Right atrium auricular region (tissue), 2 donors: ENCODE measurements around the gene SERINC1. TPM values are rescaled to one million over a fixed set of nuclear protein-coding genes. Genes with fewer than 3 reads are reported as not detected.

Experiments used
- DNase-seq: peaks from one replicate; pipeline ENCODE4 v3.0.0-alpha.2; 2019; ENCODE audit warnings: low spot score
- H3K27ac ChIP-seq, 2 donors: fragments of 200-600 bp; sonication (generic); 1 replicate in 1 of 2; 2 replicates in 1 of 2; pipeline ENCODE4 v1.5.1; 2016 to 2019
- H3K27me3 ChIP-seq, 2 donors: fragments of 200-600 bp; sonication (generic); one replicate each; pipeline versions ENCODE4 v1.5.1 to v1.6.0; 2017 to 2019
- H3K36me3 ChIP-seq: fragments of 200-600 bp; sonication (generic); one replicate; pipeline ENCODE4 v1.5.1; 2016
- H3K4me1 ChIP-seq, 2 donors: fragments of 200-600 bp; sonication (generic); one replicate each; pipeline versions ENCODE4 v1.5.1 to v1.6.0; 2017 to 2019
- H3K4me3 ChIP-seq, 2 donors: fragments of 200-600 bp; sonication (generic); 1 replicate in 1 of 2; 2 replicates in 1 of 2; pipeline ENCODE4 v1.5.1; 2017 to 2019; ENCODE audit warnings: mild to moderate bottlenecking in 1 of 2, moderate library complexity in 1 of 2
- H3K9me3 ChIP-seq, 2 donors: fragments of 200-600 bp; sonication (generic); one replicate each; pipeline ENCODE4 v1.5.1; 2019
- CTCF ChIP-seq, 2 donors: fragments of 200-600 bp; sonication (generic); IDR thresholded peaks; one replicate each; pipeline ENCODE4 v1.5.1; 2019; ENCODE audit warnings: antibody characterized with exemption in 2 of 2
- total RNA-seq, 2 donors: library from RNA; depleted of rRNA; stranded (reverse); fragments of >200 nt; gene quantifications; one replicate each; pipeline ENCODE4 v1.1.0, GENCODE V29; 2016

The SERINC1 gene
- total RNA-seq, 2 donors from 2014 or later: 163 to 223 TPM

DNA sequence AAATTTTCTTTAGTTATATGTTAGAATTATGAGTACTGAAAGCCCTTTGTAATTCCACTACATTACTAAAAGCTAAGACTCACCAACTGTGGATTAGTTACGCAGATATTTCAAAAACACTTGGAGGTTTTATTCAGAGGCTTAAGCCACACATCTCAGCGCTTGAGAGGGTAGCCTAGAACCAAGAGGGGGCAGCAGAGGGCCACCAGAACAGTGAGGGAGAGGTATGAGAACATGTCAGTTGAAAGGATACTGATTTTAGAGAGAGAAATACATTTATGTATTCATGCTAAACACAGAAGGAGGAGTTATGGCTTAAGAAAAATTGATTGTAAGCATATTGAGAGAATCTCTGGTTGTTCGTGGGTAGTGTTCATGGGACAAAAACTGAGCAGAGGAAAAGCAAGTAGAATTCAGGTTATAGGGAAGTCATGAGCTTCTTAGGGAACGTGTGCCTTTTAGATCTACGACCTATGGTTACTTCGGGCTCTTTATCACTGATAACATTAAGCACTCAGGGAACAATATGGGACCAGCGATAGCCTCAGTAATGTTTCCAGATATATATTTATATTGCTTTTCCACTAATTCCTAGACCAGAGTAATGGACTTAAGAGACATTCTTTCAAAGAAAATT is 20.4 kb upstream of the SERINC1 start:
- no peaks in the 10 kb centered on the region for H3K27me3 ChIP-seq
- no peaks in the 10 kb centered on the region for H3K36me3 ChIP-seq
- peak; percentile 57 to 85 for TF ChIP-seq CTCF (IDR thresholded peaks at IDR 0.05)
- H3K4me1 ChIP-seq: no peaks in the 10 kb centered on the region
- peaks cover 0 to 14% of the 10 kb centered on the region in 2 donors for H3K9me3 ChIP-seq
- H3K27ac ChIP-seq: no peak overlapping the region
- H3K4me3 ChIP-seq: no peak overlapping the region
- peak; percentile 75 for DNase-seq

DNA sequence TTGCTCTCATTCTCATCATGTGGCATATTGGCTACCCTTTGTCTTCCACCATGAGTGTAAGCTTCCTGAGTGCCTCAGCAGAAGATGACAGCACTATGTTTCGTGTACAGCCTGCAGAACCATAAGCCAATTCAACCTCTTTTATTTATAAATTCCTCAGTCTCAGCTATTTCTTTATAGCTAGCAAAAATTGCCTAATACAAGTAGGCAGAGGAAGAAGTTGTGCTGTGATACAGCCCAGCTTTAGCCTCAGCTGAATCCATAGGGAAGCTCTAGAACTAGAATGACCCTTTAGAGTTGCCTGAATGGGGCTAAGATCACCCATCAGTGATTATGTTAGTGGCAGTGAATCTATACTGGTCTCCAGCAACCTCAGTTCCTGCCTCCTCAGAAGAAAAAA is 19.0 kb upstream of the SERINC1 start:
- H3K4me1 ChIP-seq: no peaks in the 10 kb centered on the region
- no peak for TF ChIP-seq CTCF (IDR thresholded peaks at IDR 0.05)
- no peaks in the 10 kb centered on the region for H3K27me3 ChIP-seq
- DNase-seq: no peak
- H3K36me3 ChIP-seq: no peaks in the 10 kb centered on the region
- no peak overlapping the region for H3K4me3 ChIP-seq
- peaks cover 0 to under 1% of the 10 kb centered on the region in 2 donors for H3K9me3 ChIP-seq
- H3K27ac ChIP-seq: no peak overlapping the region

GRCh38 chr6:122484760-122485159 is 13.2 kb upstream of the SERINC1 start:
- no peak for DNase-seq
- TF ChIP-seq CTCF (IDR thresholded peaks at IDR 0.05): no peak
- Histone ChIP-seq H3K9me3 (no peaks in the 10 kb centered on the region), H3K27ac (no peak overlapping the region), H3K36me3 (no peaks in the 10 kb centered on the region), H3K4me1 (no peaks in the 10 kb centered on the region), H3K4me3 (no peak overlapping the region), H3K27me3 (no peaks in the 10 kb centered on the region)

DNA sequence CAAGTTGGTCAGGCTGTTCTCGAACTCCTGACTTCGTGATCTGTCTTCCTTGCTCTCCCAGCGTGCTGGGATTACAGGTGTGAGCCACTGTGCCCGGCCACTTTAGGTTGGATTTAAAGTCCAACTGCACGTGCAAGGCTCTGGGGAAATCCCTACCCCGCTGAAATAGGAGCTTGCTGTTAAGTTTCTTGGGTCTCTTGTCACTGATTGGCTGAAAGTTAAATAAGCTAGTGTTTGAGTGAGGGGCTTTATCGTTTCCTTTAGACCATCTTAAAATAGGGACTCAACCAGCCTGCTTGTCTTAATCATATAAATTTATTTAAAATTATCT is 11.1 kb upstream of the SERINC1 start:
- no peak overlapping the region for H3K4me3 ChIP-seq
- TF ChIP-seq CTCF (IDR thresholded peaks at IDR 0.05): no peak

DNA sequence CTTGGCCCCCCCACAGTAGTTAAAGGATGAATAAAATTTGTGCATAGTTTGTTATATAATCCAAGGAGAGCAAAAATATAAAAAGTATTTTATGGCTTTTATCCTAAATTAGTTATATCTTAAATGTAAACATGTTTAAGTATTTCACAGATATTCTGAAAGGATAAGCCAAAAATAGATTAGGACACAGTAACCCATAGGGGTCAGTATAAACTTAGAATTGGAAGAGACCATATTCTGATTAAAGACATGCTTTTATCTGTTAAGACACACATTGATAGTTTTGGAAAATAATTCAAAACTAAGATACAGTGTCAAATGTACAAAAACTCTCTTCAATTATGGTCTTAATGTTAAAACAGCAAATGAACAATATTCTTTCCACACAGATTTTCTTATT is 4.5 kb upstream of the SERINC1 start:
- H3K27ac ChIP-seq: no peak overlapping the region
- TF ChIP-seq CTCF (IDR thresholded peaks at IDR 0.05): peak in 1 of 2 donors; percentile 52
- H3K4me1 ChIP-seq: peaks cover 0 to 6% of the 10 kb centered on the region in 2 donors
- H3K9me3 ChIP-seq: no peaks in the 10 kb centered on the region
- H3K4me3 ChIP-seq: no peak overlapping the region
- no peak for DNase-seq
- H3K27me3 ChIP-seq: no peaks in the 10 kb centered on the region
- no peaks in the 10 kb centered on the region for H3K36me3 ChIP-seq

More for the DNA sequence above, 11.1 kb upstream of the SERINC1 start:
- Histone ChIP-seq H3K27ac (no peak overlapping the region), H3K27me3 (no peaks in the 10 kb centered on the region), H3K4me1 (no peaks in the 10 kb centered on the region), H3K9me3 (no peaks in the 10 kb centered on the region), H3K36me3 (no peaks in the 10 kb centered on the region)
- no peak for DNase-seq

GRCh38 chr6:122472022-122472340 is 374 bp upstream of the SERINC1 start:
- peak overlapping the region; percentile 91 for H3K4me3 ChIP-seq
- H3K4me1 ChIP-seq: peaks cover 0 to 31% of the 10 kb centered on the region in 2 donors
- no peaks in the 10 kb centered on the region for H3K27me3 ChIP-seq
- no peaks in the 10 kb centered on the region for H3K36me3 ChIP-seq
- no peak for DNase-seq
- TF ChIP-seq CTCF (IDR thresholded peaks at IDR 0.05): no peak
- H3K9me3 ChIP-seq: no peaks in the 10 kb centered on the region
- H3K27ac ChIP-seq: peak overlapping the region; percentile 96 to 98
